Tibial nerve (tissue), 4 donors: Measurements from ENCODE around the gene PDC.

Experiments
- EP300 ChIP-seq, 2 donors: sonication (generic); formaldehyde crosslinking; IDR thresholded peaks; one replicate each; pipeline ENCODE4 v1.6.1; 2017; ENCODE audit warnings: antibody characterized with exemption in 2 of 2, mild to moderate bottlenecking in 1 of 2
- POLR2A ChIP-seq, 2 donors: fragments of 450-650 bp; IDR thresholded peaks; one replicate each; pipeline ENCODE4 v1.6.1; 2017; ENCODE audit warnings: antibody characterized with exemption in 2 of 2, mild to moderate bottlenecking in 2 of 2, moderate library complexity in 2 of 2
- TF ChIP-seq, protein P1 (sequence below), 5 experiments: fragments of 200-600 bp in 3 of 5; fragments of 450-650 bp in 2 of 5; sonication (generic) in 3 of 5; IDR thresholded peaks; one replicate each; pipeline ENCODE4 v1.5.1; 2016 to 2019; ENCODE audit warnings: antibody characterized with exemption in 5 of 5, mild to moderate bottlenecking in 3 of 5, moderate library complexity in 2 of 5

GRCh38 chr1:186496171-186496851 is 35.4 kb upstream of the PDC start:
- TF ChIP-seq, protein P1, sequence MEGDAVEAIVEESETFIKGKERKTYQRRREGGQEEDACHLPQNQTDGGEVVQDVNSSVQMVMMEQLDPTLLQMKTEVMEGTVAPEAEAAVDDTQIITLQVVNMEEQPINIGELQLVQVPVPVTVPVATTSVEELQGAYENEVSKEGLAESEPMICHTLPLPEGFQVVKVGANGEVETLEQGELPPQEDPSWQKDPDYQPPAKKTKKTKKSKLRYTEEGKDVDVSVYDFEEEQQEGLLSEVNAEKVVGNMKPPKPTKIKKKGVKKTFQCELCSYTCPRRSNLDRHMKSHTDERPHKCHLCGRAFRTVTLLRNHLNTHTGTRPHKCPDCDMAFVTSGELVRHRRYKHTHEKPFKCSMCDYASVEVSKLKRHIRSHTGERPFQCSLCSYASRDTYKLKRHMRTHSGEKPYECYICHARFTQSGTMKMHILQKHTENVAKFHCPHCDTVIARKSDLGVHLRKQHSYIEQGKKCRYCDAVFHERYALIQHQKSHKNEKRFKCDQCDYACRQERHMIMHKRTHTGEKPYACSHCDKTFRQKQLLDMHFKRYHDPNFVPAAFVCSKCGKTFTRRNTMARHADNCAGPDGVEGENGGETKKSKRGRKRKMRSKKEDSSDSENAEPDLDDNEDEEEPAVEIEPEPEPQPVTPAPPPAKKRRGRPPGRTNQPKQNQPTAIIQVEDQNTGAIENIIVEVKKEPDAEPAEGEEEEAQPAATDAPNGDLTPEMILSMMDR (IDR thresholded peaks at IDR 0.05) = no peak
- TF ChIP-seq POLR2A (IDR thresholded peaks at IDR 0.05) (no peak), EP300 (IDR thresholded peaks at IDR 0.05) (no peak)
